Panc1 (cell line): ENCODE measurements around the gene MTA1. TPM values are rescaled to one million over a fixed set of nuclear protein-coding genes. Genes with fewer than 3 reads are reported as not detected.

ENCODE experiments used
- ATAC-seq: fragments of 200-7000 bp; cut with Tn5 transposase; 2 replicates; pipeline ENCODE4 v1.9.1; 2020; ENCODE audit warnings: mild to moderate bottlenecking, moderate library complexity
- BruUV-seq: library from RNA; stranded (reverse); fragments of 400-500 nt; replicated peaks from 2 replicates; lab custom pipeline; 2021; lab: Mats Ljungman, UMichigan
- CTCF ChIA-PET: fragments of 300-600 bp; sonication (Branson Sonifier 250); formaldehyde crosslinking; loops from one replicate; lab custom pipeline; 2022; ENCODE audit warnings: antibody characterized with exemption; lab: Charles Lee
- POLR2A ChIA-PET: fragments of 300-600 bp; sonication (Branson Sonifier 250); formaldehyde crosslinking; loops from one replicate; lab custom pipeline; 2022; ENCODE audit warnings: antibody characterized with exemption; lab: Charles Lee
- DNase-seq: peaks from one replicate; pipeline ENCODE4 v3.0.0-alpha.2; 2010; ENCODE audit warnings: low read depth, low spot score
- H3K27ac ChIP-seq: 2 replicates; pipeline ENCODE4 v1.5.1; 2011; ENCODE audit warnings: mild to moderate bottlenecking, low read length, inconsistent platforms
- H3K27me3 ChIP-seq: fragments of 200-500 bp; sonication (Bioruptor generic); 2 replicates; pipeline ENCODE4 v1.6.0; 2014; ENCODE audit warnings: low read length, inconsistent platforms; ENCODE audit not compliant: control insufficient read depth, insufficient read depth
- H3K36me3 ChIP-seq: fragments of 200-500 bp; sonication (Bioruptor generic); 2 replicates; pipeline ENCODE4 v1.5.1; 2014; ENCODE audit warnings: inconsistent platforms, mild to moderate bottlenecking, low read length, moderate library complexity; ENCODE audit not compliant: control insufficient read depth, insufficient read depth
- H3K4me1 ChIP-seq: 2 replicates; pipeline ENCODE4 v1.5.1; 2011; ENCODE audit warnings: inconsistent platforms, mild to moderate bottlenecking, low read length, moderate library complexity; ENCODE audit not compliant: control insufficient read depth, insufficient read depth
- H3K4me3 ChIP-seq, 2 experiments: 2 replicates each; pipeline ENCODE4 v1.5.1; 2011 to 2012; ENCODE audit warnings: low read depth in 2 of 2, low read length in 2 of 2, mild to moderate bottlenecking in 2 of 2, inconsistent platforms in 1 of 2, moderate library complexity in 1 of 2
- H3K9me3 ChIP-seq: fragments of 200-500 bp; sonication (Bioruptor generic); 2 replicates; pipeline ENCODE4 v1.5.1; 2014; ENCODE audit warnings: low read depth, mild to moderate bottlenecking, inconsistent platforms, low read length, moderate library complexity; ENCODE audit not compliant: control insufficient read depth, insufficient read depth
- POLR2AphosphoS5 ChIP-seq: IDR thresholded peaks from 2 replicates; pipeline ENCODE4 v1.6.1; 2012; ENCODE audit warnings: mild to moderate bottlenecking, low read depth, low read length, moderate library complexity
- SIN3A ChIP-seq: IDR thresholded peaks from 2 replicates; pipeline ENCODE4 v1.6.1; 2012; ENCODE audit warnings: low read depth, mild to moderate bottlenecking, low read length, moderate library complexity, borderline replicate concordance; ENCODE audit not compliant: insufficient read depth
- TCF7L2 ChIP-seq: IDR thresholded peaks from 2 replicates; pipeline ENCODE4 v1.6.1; 2011; ENCODE audit warnings: mild to moderate bottlenecking, low read depth, low read length, inconsistent platforms
- in situ Hi-C: cut with HindIII; loops from 2 replicates; pipeline ENCODE4 v1.10.0; 2016; ENCODE audit warnings: low sequenced_read_pairs, low pct_unique_long_range_greater_than_20kb
- intact Hi-C: fragments of 100-400 bp; cut with micrococcal nuclease; formaldehyde crosslinking; loops from one replicate; pipeline ENCODE4 v1.10.0; 2022; ENCODE audit not compliant: unreplicated experiment
- total RNA-seq: library from RNA; stranded (reverse); gene quantifications from one replicate; pipeline ENCODE4 v1.2.1, GENCODE V29; 2021; ENCODE audit not compliant: unreplicated experiment
- TF ChIP-seq, protein P1 (sequence below): fragments of 450-650 bp; IDR thresholded peaks from 2 replicates; pipeline ENCODE4 v1.5.1; 2017; ENCODE audit warnings: mild to moderate bottlenecking
- TF ChIP-seq, protein P2 (sequence below), 2 experiments: IDR thresholded peaks; 2 replicates each; pipeline ENCODE4 v1.6.1; 2011 to 2012; ENCODE audit warnings: low read depth in 2 of 2, control low read depth in 1 of 2, low read length in 1 of 2, mild to moderate bottlenecking in 1 of 2, moderate library complexity in 1 of 2; ENCODE audit not compliant: insufficient read depth in 1 of 2

The MTA1 gene
- total RNA-seq, 1 experiment from 2014 or later: 105 TPM

DNA sequence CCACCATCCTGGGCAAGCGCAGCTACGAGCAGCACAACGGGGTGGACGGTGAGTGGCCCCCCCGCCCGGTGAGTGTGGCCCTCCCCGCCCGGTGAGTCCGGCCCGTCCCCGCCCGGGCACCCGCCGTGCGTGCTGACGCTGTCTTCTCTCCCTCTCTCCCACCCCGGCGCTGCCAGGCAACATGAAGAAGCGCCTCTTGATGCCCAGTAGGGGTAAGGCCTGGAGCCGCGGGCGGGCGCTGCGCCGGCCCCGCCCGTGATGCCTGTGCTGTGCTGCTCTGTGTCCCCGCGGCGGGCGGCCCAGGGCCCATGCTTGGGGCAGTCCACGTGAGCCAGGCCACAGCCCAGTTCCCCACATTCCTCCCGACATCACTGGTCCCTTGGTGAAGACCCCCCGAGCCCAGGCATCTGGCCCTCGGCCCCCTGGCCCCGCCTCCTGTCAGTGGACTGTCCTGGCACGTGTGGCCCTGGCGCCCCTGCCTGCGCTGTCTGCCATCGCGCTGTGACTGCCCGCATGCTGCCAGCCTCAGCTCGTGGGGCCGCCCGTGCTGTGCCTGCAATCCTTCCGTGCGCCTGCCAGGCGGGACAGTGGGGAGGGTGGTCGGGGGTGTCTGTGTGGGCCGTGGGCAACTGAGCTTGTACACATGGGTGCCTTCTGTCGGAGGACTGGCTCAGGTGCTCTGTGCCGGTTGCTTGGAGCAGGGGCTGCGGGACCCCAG lies 47.1 kb downstream of the MTA1 start:
- Histone ChIP-seq H3K27me3 (no peaks in the 10 kb centered on the region), H3K4me3 (no peak overlapping the region), H3K27ac (no peak overlapping the region), H3K4me1 (peaks cover 27% of the 10 kb centered on the region), H3K9me3 (no peaks in the 10 kb centered on the region), H3K36me3 (no peaks in the 10 kb centered on the region)
- intact Hi-C loops: no loop called here
- POLR2A ChIA-PET: no interaction called here
- no peak for DNase-seq
- CTCF ChIA-PET: no interaction called here
- TF ChIP-seq, protein P1, sequence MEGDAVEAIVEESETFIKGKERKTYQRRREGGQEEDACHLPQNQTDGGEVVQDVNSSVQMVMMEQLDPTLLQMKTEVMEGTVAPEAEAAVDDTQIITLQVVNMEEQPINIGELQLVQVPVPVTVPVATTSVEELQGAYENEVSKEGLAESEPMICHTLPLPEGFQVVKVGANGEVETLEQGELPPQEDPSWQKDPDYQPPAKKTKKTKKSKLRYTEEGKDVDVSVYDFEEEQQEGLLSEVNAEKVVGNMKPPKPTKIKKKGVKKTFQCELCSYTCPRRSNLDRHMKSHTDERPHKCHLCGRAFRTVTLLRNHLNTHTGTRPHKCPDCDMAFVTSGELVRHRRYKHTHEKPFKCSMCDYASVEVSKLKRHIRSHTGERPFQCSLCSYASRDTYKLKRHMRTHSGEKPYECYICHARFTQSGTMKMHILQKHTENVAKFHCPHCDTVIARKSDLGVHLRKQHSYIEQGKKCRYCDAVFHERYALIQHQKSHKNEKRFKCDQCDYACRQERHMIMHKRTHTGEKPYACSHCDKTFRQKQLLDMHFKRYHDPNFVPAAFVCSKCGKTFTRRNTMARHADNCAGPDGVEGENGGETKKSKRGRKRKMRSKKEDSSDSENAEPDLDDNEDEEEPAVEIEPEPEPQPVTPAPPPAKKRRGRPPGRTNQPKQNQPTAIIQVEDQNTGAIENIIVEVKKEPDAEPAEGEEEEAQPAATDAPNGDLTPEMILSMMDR: no peak
- no peak for TF ChIP-seq SIN3A
- TF ChIP-seq TCF7L2: no peak
- TF ChIP-seq POLR2AphosphoS5: no peak
- TF ChIP-seq, protein P2, sequence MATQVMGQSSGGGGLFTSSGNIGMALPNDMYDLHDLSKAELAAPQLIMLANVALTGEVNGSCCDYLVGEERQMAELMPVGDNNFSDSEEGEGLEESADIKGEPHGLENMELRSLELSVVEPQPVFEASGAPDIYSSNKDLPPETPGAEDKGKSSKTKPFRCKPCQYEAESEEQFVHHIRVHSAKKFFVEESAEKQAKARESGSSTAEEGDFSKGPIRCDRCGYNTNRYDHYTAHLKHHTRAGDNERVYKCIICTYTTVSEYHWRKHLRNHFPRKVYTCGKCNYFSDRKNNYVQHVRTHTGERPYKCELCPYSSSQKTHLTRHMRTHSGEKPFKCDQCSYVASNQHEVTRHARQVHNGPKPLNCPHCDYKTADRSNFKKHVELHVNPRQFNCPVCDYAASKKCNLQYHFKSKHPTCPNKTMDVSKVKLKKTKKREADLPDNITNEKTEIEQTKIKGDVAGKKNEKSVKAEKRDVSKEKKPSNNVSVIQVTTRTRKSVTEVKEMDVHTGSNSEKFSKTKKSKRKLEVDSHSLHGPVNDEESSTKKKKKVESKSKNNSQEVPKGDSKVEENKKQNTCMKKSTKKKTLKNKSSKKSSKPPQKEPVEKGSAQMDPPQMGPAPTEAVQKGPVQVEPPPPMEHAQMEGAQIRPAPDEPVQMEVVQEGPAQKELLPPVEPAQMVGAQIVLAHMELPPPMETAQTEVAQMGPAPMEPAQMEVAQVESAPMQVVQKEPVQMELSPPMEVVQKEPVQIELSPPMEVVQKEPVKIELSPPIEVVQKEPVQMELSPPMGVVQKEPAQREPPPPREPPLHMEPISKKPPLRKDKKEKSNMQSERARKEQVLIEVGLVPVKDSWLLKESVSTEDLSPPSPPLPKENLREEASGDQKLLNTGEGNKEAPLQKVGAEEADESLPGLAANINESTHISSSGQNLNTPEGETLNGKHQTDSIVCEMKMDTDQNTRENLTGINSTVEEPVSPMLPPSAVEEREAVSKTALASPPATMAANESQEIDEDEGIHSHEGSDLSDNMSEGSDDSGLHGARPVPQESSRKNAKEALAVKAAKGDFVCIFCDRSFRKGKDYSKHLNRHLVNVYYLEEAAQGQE (IDR thresholded peaks at IDR 0.05; ENCODE audit: insufficient read depth in 1 of 2, low read depth in 2 of 2, low read length in 1 of 2): no peak
- in situ Hi-C loops: no loop called here
- ATAC-seq: no peak
- BruUV-seq: no TSS peak

DNA sequence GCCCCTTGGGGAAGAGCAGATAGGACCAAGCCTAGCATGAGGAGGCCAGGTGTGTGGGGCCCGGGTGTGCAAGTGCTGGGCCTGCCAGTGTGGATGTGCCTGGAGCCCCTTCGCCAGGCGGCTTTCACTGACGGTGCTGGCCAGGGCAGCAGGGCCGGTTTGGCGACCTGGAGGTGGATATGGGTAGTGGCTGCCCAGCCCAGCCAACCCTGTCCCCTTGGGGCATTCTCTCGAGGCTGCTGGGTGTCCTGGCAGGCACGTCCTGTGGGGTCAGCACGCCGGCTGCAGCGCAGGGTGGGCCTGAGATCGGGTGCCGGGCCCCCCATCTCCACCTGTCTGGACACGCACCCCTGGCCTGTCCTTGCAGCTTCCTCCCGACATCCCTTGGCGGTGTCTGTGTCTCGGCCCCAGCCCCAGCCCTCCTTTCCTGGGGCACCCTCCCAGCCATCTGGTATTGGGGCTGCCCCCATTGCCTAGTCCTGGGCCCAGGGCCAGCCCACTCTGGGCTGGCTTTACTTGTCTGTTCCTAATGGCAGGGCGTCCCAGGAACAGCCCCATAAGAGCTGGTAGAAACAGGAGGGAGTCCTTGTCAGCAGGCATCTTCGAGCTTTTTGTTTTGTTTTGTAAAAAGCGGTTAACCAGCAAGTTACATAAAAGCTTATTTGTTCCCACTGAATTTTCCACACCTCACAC lies 47.8 kb downstream of the MTA1 start:
- Histone ChIP-seq H3K27me3 (no peaks in the 10 kb centered on the region), H3K27ac (no peak overlapping the region), H3K9me3 (no peaks in the 10 kb centered on the region), H3K4me3 (no peak overlapping the region), H3K36me3 (no peaks in the 10 kb centered on the region), H3K4me1 (peaks cover 34% of the 10 kb centered on the region)
- BruUV-seq: no TSS peak
- TF ChIP-seq, protein P2 (IDR thresholded peaks at IDR 0.05; ENCODE audit: insufficient read depth in 1 of 2, low read depth in 2 of 2, low read length in 1 of 2): no peak
- TF ChIP-seq SIN3A (no peak), POLR2AphosphoS5 (no peak), TCF7L2 (no peak)
- TF ChIP-seq, protein P1: no peak
- CTCF ChIA-PET: no interaction called here
- in situ Hi-C loops (no loop called here), intact Hi-C loops (no loop called here)
- DNase-seq (no peak), ATAC-seq (no peak)
- POLR2A ChIA-PET: no interaction called here
